Measurements from ENCODE around the gene PM20D1. TPM values are rescaled to one million over a fixed set of nuclear protein-coding genes. Genes with fewer than 3 reads are reported as not detected.
"Not testable (repeated sequence)": the region's sequence is repeated elsewhere in the genome, so short reads cannot be mapped to it uniquely, and the experiment has no call there.

The PM20D1 gene
- polyA plus RNA-seq, 3 donors = not detected

GRCh38 chr1:205878026-205878425 is 28.1 kb upstream of the PM20D1 start:
- peaks cover 5 to 10% of the 10 kb centered on the region in 2 donors for H3K9me3 ChIP-seq (replicated peaks in 1 of 2; ENCODE audit: control insufficient read depth in 1 of 2, insufficient read depth in 1 of 2, low read length in 2 of 2)
- intact Hi-C loops (cut with micrococcal nuclease) = no loop called here
- no peak for DNase-seq
- H3K4me3 Mint-ChIP-seq = no peak overlapping the region
- peaks cover 37 to 54% (median 42%) of the 10 kb centered on the region in 3 donors for H3K27me3 Mint-ChIP-seq (ENCODE audit: low read depth in 3 of 3)
- H3K79me2 ChIP-seq (ENCODE audit: insufficient read depth, low read length) = no peaks in the 10 kb centered on the region
- H3K36me3 ChIP-seq (replicated peaks in 1 of 2; ENCODE audit: control insufficient read depth in 1 of 2, insufficient read depth in 2 of 2, low read length in 2 of 2) = no peaks in the 10 kb centered on the region
- H3K4me2 ChIP-seq (replicated peaks; ENCODE audit: extremely low read depth, low read length, poor library complexity, severe bottlenecking) = no peak overlapping the region
- H3K4me1 Mint-ChIP-seq = no peaks in the 10 kb centered on the region
- no peak for TF ChIP-seq CTCF (IDR thresholded peaks at IDR 0.05)
- no peak overlapping the region for H3K27ac ChIP-seq (ENCODE audit: low read depth in 1 of 2, low read length in 2 of 2)
- H3K27me3 ChIP-seq (ENCODE audit: control insufficient read depth in 2 of 2, insufficient read depth in 2 of 2, low read length in 2 of 2) = peaks cover 40 to 61% of the 10 kb centered on the region in 2 donors
- no peak overlapping the region for H3K9ac ChIP-seq (ENCODE audit: insufficient read depth, low read length, poor library complexity, severe bottlenecking)
- no peaks in the 10 kb centered on the region for H4K20me1 ChIP-seq (ENCODE audit: insufficient read depth, low read length)
- no peak overlapping the region for H3K27ac Mint-ChIP-seq
- no peak overlapping the region for H2AFZ ChIP-seq (ENCODE audit: insufficient read depth, low read depth, low read length, poor library complexity, severe bottlenecking)
- H3K4me1 ChIP-seq (ENCODE audit: control insufficient read depth in 1 of 2, insufficient read depth in 2 of 2, low read length in 2 of 2) = no peaks in the 10 kb centered on the region
- peaks cover 4 to 31% (median 22%) of the 10 kb centered on the region in 7 donors for H3K9me3 Mint-ChIP-seq
- no peaks in the 10 kb centered on the region for H3K36me3 Mint-ChIP-seq
- H3K4me3 ChIP-seq (replicated peaks in 1 of 3; ENCODE audit: low read depth in 2 of 3, low read length in 3 of 3) = no peak overlapping the region

GRCh38 chr1:205873148-205873547 is 23.2 kb upstream of the PM20D1 start:
- H2AFZ ChIP-seq (ENCODE audit: insufficient read depth, low read depth, low read length, poor library complexity, severe bottlenecking); H3K27ac ChIP-seq (ENCODE audit: low read depth in 1 of 2, low read length in 2 of 2); H3K27ac Mint-ChIP-seq; H3K4me3 ChIP-seq (replicated peaks in 1 of 3; ENCODE audit: low read depth in 2 of 3, low read length in 3 of 3); H3K36me3 ChIP-seq (replicated peaks in 1 of 2; ENCODE audit: control insufficient read depth in 1 of 2, insufficient read depth in 2 of 2, low read length in 2 of 2); DNase-seq; H3K4me3 Mint-ChIP-seq; H3K36me3 Mint-ChIP-seq; H3K4me1 Mint-ChIP-seq; H3K4me2 ChIP-seq (replicated peaks; ENCODE audit: extremely low read depth, low read length, poor library complexity, severe bottlenecking); H3K4me1 ChIP-seq (ENCODE audit: control insufficient read depth in 1 of 2, insufficient read depth in 2 of 2, low read length in 2 of 2); H4K20me1 ChIP-seq (ENCODE audit: insufficient read depth, low read length); intact Hi-C loops (cut with micrococcal nuclease); H3K9ac ChIP-seq (ENCODE audit: insufficient read depth, low read length, poor library complexity, severe bottlenecking); H3K9me3 ChIP-seq (replicated peaks in 1 of 2; ENCODE audit: control insufficient read depth in 1 of 2, insufficient read depth in 1 of 2, low read length in 2 of 2); H3K9me3 Mint-ChIP-seq; H3K79me2 ChIP-seq (ENCODE audit: insufficient read depth, low read length): not testable (repeated sequence)
- H3K27me3 Mint-ChIP-seq (ENCODE audit: low read depth in 3 of 3) = peaks cover 12 to 18% (median 13%) of the 10 kb centered on the region in 3 donors
- peaks cover 15 to 25% of the 10 kb centered on the region in 2 donors for H3K27me3 ChIP-seq (ENCODE audit: control insufficient read depth in 2 of 2, insufficient read depth in 2 of 2, low read length in 2 of 2)

Measured in CD14-positive monocyte (primary cell).